HCT116 (cell line): ENCODE data around the gene C9orf85.

Experiments
- ATF3 ChIP-seq: IDR thresholded peaks from 2 replicates; pipeline ENCODE4 v1.6.1; 2012
- CEBPB ChIP-seq: IDR thresholded peaks from 2 replicates; pipeline ENCODE4 v1.6.1; 2012; ENCODE audit warnings: low read depth
- CTCF ChIP-seq, 3 experiments: fragments of 200-600 bp in 1 of 3; sonication (generic) in 1 of 3; IDR thresholded peaks in 2 of 3; conservative IDR thresholded peaks in 1 of 3; 2 replicates each; pipeline ENCODE4 v1.5.1; 2012 to 2017; ENCODE audit warnings: low read depth in 2 of 3, low read length in 2 of 3, antibody characterized with exemption in 1 of 3, borderline replicate concordance in 1 of 3, control low read depth in 1 of 3, mild to moderate bottlenecking in 1 of 3, mixed read lengths in 1 of 3, mixed run types in 1 of 3, moderate library complexity in 1 of 3; ENCODE audit not compliant: insufficient read depth in 1 of 3
- EZH2 ChIP-seq: fragments of 200-600 bp; sonication (generic); IDR thresholded peaks from 2 replicates; pipeline ENCODE4 v1.6.1; 2017; ENCODE audit warnings: antibody characterized with exemption, mixed run types
- EZH2phosphoT487 ChIP-seq: fragments of 200-600 bp; IDR thresholded peaks from 2 replicates; pipeline ENCODE4 v1.6.1; 2018; ENCODE audit warnings: antibody characterized with exemption, borderline replicate concordance
- POLR2A ChIP-seq: IDR thresholded peaks from 2 replicates; pipeline ENCODE4 v1.7.0; 2011; ENCODE audit warnings: borderline replicate concordance; ENCODE audit not compliant: insufficient read depth, insufficient read length; ENCODE audit errors: extremely low read depth
- TCF7L2 ChIP-seq: IDR thresholded peaks from 2 replicates; pipeline ENCODE4 v1.7.0; 2011; ENCODE audit warnings: borderline replicate concordance, inconsistent platforms; ENCODE audit not compliant: insufficient read depth, insufficient read length; ENCODE audit errors: extremely low read depth

DNA sequence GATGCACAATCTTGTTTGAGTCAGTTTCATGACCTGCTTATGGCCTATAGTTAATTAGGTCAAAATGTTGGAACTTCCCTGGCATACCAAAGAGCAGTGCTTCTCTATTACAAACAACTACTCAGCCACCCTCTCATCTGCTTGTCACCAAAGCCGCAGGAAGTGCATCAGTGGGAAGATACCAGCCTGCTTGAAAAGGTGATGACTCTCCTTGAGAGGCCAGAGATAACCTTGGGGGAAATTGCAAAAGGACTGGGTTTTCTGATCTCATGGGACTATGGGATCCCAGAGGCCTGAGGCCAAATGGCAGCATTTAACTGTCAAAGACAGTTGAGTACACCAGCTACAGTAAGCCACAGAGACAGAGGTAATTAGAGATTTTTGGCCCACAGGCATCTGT is 79.0 kb downstream of the C9orf85 start:
- TF ChIP-seq EZH2 (no peak), TCF7L2 (no peak), CEBPB (no peak), POLR2A (no peak), CTCF (IDR thresholded peaks at IDR 0.05 in 2 of 3, conservative IDR thresholded peaks at IDR 0.05 in 1 of 3; ENCODE audit: borderline replicate concordance in 1 of 3, insufficient read depth in 1 of 3, low read depth in 2 of 3, low read length in 2 of 3) (no peak), EZH2phosphoT487 (no peak), ATF3 (no peak)
